HUES6 (cell line): ENCODE measurements around the gene LY6G5C.
A peak's percentile ranks its signal among the peaks of the same experiment; 100 is the strongest.

Experiments used
- H3K27ac ChIP-seq: 2 replicates; pipeline ENCODE4 v1.7.0; 2013; ENCODE audit warnings: low read depth, mild to moderate bottlenecking, low read length, inconsistent platforms
- H3K27me3 ChIP-seq: 2 replicates; pipeline ENCODE4 v1.6.1; 2013; ENCODE audit warnings: low read length; ENCODE audit not compliant: control insufficient read depth, insufficient read depth
- H3K36me3 ChIP-seq: 2 replicates; pipeline ENCODE4 v1.6.1; 2013; ENCODE audit warnings: low read length; ENCODE audit not compliant: control insufficient read depth, insufficient read depth
- H3K4me1 ChIP-seq: 2 replicates; pipeline ENCODE4 v1.6.1; 2013; ENCODE audit warnings: low read length; ENCODE audit not compliant: control insufficient read depth, insufficient read depth
- H3K4me3 ChIP-seq: 2 replicates; pipeline ENCODE4 v1.5.1; 2013; ENCODE audit warnings: low read depth, low read length
- H3K9ac ChIP-seq: one replicate; pipeline ENCODE4 v1.6.1; 2013; ENCODE audit warnings: mild to moderate bottlenecking, low read length
- H3K9me3 ChIP-seq: 2 replicates; pipeline ENCODE4 v1.6.1; 2013; ENCODE audit warnings: low read depth, low read length; ENCODE audit not compliant: control insufficient read depth, insufficient read depth

Gene LY6G5C

DNA sequence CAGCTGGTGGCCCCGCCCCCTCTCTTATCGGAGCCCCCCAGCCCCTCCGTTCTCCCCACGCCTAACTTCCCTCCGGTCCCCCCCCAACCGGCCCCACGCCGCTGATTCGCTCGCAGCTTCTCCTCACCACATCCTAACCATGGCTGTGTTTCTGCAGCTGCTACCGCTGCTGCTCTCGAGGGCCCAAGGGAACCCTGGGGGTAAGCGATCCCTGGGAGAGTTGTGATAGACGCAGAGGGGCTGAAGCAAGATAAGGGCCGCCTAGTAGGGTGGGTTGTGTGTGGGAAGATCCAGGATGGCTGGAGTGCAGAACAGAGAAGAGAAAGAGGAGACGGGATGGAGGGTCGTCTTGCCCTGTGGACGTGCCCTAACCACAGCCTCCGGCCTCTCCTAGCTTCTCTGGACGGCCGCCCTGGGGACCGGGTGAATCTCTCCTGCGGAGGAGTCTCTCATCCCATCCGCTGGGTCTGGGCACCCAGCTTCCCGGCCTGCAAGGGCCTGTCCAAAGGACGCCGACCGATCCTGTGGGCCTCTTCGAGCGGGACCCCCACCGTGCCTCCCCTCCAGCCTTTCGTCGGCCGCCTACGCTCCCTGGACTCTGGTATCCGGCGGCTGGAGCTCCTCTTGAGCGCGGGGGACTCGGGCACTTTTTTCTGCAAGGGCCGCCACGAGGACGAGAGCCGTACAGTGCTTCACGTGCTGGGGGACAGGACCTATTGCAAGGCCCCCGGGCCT is 42.5 kb upstream of the LY6G5C start, which contains the start of gene MPIG6B:
TSS of gene MPIG6B (plus strand) at position 129 of the 735 bp plus-strand sequence. CDS start at position 140, 11 bp downstream.
- Histone ChIP-seq H3K9ac (no peak within 1 kb of the TSS), H3K36me3 (peaks cover 27% of the 10 kb centered on the region), H3K4me1 (peaks cover 10% of the 10 kb centered on the region), H3K27me3 (no peaks in the 10 kb centered on the region), H3K4me3 (no peak within 1 kb of the TSS), H3K27ac (no peak within 1 kb of the TSS), H3K9me3 (no peaks in the 10 kb centered on the region)

DNA sequence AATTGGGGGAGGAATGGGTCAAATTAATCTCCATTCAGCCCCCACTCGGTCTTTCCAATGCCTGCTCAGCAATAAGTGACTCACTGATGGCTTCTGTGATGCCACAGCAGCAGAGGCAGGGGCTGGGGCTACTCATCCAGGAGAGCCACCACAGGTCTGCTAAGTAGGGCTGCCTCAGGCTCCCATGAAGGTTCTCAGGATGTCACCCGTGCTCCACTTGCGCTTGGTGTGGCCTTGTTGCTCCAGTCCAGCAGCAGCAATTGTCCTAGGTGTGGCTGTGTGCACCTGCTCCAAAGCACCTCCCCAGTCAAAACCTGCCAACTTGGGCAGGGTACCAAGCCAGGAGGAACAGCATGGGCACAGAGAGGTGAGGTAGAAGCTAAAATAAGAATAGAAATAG is 41.3 kb upstream of the LY6G5C start:
- H3K9ac ChIP-seq: no peak overlapping the region
- H3K4me3 ChIP-seq: no peak overlapping the region
- no peaks in the 10 kb centered on the region for H3K9me3 ChIP-seq
- H3K27me3 ChIP-seq: no peaks in the 10 kb centered on the region
- H3K36me3 ChIP-seq: peaks cover 20% of the 10 kb centered on the region
- no peak overlapping the region for H3K27ac ChIP-seq
- peaks cover 22% of the 10 kb centered on the region for H3K4me1 ChIP-seq

DNA sequence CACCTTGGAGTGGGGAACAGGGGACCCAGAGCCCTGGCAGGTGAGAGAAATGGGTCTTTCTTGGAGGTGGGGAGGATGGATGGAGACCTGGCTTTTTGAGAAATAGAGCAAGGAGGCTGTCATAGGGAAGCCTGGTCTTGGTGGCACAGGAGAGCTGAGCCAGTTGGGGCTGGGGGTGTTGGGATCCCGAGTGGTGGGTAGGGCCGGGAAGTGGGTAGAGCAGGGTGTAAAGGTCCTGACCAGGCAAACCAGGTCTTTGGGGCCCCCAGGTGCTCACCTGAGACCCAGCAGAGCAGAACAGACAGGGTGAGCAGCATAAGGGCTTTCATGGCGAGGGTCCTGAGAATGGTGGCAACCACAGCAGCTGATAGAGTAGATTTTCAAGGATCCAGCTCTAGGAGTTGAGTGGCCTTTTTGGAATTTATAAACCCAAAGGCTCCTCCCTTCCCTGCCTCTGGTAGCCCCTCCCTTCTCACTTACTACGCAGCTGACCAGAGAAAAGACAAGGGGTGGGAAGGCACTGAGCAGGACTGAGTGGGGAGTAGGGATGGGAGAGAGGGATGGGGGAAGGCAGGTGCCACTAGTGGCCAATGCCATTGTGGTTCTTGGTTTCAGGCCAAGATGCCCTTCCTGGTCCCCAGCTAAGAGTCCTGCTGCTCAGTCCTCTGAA is 40.6 kb upstream of the LY6G5C start, which contains the start of gene LY6G6C:
TSS of gene LY6G6C (minus strand) at position 396 of the 670 bp plus-strand sequence. CDS start at position 329, 67 bp downstream.
- Histone ChIP-seq H3K4me1 (peaks cover 22% of the 10 kb centered on the region), H3K27ac (no peak within 1 kb of the TSS), H3K36me3 (peaks cover 13% of the 10 kb centered on the region), H3K9ac (no peak within 1 kb of the TSS), H3K27me3 (no peaks in the 10 kb centered on the region), H3K4me3 (no peak within 1 kb of the TSS), H3K9me3 (no peaks in the 10 kb centered on the region)

DNA sequence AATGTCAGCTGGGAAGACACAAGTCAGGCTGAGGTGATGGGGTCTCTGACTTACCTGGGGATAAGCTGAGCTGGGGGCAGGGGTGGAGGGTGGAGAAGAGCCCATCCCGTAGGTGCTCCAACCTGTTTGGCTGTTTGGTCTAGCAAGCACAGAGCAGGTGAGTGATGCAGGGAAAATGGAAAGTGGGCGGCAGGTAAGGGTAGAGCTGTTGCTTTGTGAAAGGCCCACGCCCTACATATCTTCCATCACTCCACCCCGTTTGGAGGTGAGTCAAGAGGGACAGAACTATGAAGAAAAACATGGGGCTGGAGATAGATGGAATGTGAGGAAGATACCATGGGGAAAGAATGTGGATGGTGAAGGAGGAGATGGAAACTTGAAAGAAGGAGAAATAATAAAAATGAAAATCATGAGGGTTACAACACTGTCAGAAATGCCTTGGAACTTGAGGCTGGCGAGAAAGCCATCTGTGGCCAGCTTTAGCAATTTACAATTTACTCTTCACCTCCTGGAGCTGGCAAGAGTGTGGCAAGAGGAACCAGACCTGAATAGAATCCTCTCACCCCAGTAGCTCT is 39.4 kb upstream of the LY6G5C start:
- H3K36me3 ChIP-seq: 0 out of 2 replicates have a peak, but pooled peaks cover 2% of the 10 kb centered on the region
- no peak overlapping the region for H3K9ac ChIP-seq
- H3K27me3 ChIP-seq: no peaks in the 10 kb centered on the region
- H3K27ac ChIP-seq: no peak overlapping the region
- no peaks in the 10 kb centered on the region for H3K9me3 ChIP-seq
- no peak overlapping the region for H3K4me3 ChIP-seq
- H3K4me1 ChIP-seq: peaks cover 27% of the 10 kb centered on the region

DNA sequence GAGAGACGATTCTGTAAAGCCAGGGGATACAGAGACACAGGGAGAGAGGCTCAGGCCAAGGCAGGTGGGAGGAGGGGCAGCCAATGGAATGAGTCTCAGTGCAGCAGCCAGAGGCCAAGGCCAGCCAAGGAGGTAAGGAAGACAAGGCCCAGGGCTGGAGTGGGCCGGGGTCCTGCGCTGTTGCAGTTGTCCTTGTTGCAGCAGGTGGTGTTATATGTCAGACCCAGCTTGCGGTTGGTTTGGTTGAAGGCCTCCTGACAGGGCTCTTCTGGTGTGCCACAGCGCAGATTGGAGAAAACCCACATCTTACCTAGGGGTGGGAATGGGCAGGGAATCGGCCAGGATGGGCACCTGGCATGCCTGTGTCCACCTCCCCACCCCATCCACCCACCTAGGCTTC is 38.1 kb upstream of the LY6G5C start:
- Histone ChIP-seq H3K9me3 (no peaks in the 10 kb centered on the region), H3K4me1 (peaks cover 39% of the 10 kb centered on the region), H3K36me3 (no peaks in the 10 kb centered on the region), H3K27me3 (no peaks in the 10 kb centered on the region), H3K9ac (no peak overlapping the region), H3K27ac (no peak overlapping the region), H3K4me3 (no peak overlapping the region)

DNA sequence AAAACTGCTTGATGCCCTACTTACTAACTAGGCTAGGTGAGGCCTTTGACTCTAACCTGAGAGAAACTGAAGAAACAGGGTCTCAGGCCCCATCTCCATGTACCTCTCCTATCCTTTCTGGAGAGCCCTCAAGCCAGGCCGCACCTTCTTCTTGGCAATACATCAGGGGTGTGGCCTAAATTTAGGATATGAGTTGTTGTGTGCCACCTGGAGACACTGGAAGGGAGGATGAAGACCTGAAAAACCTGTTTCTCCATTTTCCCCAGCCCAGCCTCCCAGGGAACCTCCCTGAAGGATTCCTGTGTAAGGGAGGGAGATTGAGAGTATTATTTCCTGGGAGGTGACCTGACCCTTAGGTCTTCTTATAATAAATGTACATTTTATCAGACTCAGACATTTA is 37.4 kb upstream of the LY6G5C start:
- Histone ChIP-seq H3K4me1 (peaks cover 45% of the 10 kb centered on the region), H3K27me3 (no peaks in the 10 kb centered on the region), H3K4me3 (no peak overlapping the region), H3K9ac (no peak overlapping the region), H3K36me3 (no peaks in the 10 kb centered on the region), H3K9me3 (no peaks in the 10 kb centered on the region), H3K27ac (no peak overlapping the region)

DNA sequence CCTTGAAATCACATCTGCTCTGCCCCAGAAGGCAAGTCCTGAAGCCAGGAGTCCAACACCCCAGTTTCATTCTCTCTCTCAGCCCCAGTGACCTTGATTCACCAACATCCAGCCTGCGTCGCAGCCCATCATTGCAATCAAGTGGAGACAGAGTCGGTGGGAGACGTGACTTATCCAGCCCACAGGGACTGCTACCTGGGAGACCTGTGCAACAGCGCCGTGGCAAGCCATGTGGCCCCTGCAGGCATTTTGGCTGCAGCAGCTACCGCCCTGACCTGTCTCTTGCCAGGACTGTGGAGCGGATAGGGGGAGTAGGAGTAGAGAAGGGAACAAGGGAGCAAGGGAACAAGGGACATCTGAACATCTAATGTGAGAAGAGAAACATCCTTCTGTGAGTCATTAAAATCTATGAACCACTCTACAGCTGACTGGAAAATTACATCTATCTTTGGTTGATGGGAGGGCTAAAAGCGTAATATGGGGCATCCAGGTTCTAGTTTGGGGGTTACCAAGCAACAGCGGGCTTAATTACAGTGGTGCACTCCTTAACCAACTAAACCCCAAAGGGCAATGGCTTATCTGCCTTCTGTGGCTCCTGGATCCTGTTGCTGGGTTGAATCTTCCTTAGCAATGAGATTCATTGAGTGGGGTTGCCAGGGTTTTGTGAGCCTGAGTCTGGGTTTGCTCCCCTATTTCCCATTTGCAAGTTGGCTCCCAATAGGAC is 36.8 kb upstream of the LY6G5C start:
- Histone ChIP-seq H3K4me3 (no peak overlapping the region), H3K9ac (no peak overlapping the region), H3K27ac (no peak overlapping the region), H3K4me1 (peaks cover 47% of the 10 kb centered on the region), H3K36me3 (no peaks in the 10 kb centered on the region), H3K27me3 (no peaks in the 10 kb centered on the region), H3K9me3 (no peaks in the 10 kb centered on the region)

DNA sequence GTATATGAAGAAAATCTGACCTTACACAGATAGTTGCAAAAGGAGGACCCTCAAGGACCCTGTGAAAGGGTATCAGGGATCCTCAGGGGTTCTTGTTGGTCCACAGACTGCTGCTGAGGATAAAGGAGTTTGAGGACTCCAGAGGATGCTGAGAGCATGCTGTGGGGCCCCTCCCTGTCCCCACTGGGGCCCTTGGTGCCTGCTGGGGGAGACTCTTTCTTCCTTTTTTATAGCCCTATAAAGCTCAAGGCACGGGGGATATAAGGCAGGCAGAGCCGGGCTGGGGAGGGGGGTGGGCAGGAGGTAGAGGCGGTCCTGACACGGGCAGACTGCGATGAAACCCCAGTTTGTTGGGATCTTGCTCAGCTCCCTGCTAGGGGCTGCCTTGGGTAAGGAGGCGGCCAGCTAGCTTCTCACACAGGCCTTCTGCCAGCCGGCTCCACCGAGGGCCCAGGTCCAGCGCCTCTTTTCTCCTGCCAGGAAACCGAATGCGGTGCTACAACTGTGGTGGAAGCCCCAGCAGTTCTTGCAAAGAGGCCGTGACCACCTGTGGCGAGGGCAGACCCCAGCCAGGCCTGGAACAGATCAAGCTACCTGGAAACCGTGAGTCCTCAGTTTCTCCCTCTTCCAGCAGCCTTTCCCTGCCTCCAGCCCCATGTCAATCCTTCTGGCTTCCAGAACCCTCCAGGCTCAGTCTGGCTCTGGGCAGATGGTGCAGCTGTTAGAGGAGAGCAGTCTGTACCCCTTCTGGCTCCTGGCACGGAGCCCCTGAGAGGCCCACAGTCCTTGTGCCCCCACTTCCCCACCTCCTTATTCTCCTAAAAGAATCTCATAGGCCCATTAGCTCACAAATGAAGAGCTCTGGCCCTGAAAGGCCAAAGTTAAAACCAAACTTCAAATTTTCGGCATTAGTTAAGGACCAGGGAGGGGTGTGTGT is 34.4 kb upstream of the LY6G5C start, which contains the start of gene LY6G6D:
TSS of gene LY6G6D (plus strand) at position 327 of the 937 bp plus-strand sequence. CDS start at position 335, 8 bp downstream.
- Histone ChIP-seq H3K4me1 (peaks cover 59% of the 10 kb centered on the region), H3K27ac (peak within 1 kb of the TSS; percentile 51; the same call in 1 of the 2 replicates), H3K9ac (no peak within 1 kb of the TSS), H3K36me3 (no peaks in the 10 kb centered on the region), H3K27me3 (no peaks in the 10 kb centered on the region), H3K4me3 (no peak within 1 kb of the TSS), H3K9me3 (no peaks in the 10 kb centered on the region)

DNA sequence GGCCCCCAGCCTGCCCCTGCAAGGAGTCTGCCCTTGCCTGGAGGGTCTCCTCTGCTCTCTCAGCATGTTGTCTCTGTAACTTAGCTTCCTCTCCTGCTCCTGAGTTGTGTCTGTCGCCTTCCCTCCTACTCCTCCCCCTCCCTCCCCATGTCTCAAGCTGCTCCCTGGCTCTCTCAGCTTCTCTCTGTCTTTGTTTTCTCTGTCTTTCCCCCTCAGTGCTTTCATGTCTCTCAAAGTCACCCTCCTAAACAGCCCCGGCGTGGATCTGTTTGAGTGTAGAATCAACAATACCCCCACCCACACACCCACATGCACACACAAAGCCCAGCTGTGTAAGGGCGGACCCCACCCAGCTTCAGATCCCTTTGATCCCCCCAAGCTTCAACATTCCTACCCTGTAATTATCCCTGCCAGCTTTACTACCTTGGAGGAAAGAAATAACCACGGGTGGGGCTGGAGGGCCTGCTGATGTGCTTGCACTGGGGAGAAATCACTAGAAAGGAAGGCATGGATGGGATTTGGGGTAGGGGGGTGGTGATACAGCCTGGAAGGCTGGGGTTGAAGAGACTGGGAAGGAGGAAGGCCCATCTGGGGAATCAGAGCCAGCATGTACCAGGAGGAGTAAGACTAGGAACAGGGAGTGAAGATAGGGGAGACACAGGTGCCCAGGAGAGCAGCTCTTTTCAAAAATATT is 33.3 kb upstream of the LY6G5C start:
- Histone ChIP-seq H3K4me1 (peaks cover 59% of the 10 kb centered on the region), H3K4me3 (no peak overlapping the region; the same call in 1 of the 2 replicates), H3K9me3 (no peaks in the 10 kb centered on the region), H3K27me3 (no peaks in the 10 kb centered on the region), H3K9ac (peak overlapping the region; percentile 27), H3K27ac (peak overlapping the region; percentile 51; the same call in 1 of the 2 replicates), H3K36me3 (no peaks in the 10 kb centered on the region)
